Kidney tubule cell (primary cell): Measurements from ENCODE around the gene MYO1B.

ENCODE experiments used
- DNase-seq: peaks from one replicate; pipeline ENCODE4 v3.0.0-alpha.2; 2018; ENCODE audit warnings: low spot score

MYO1B gene

GRCh38 chr2:191322828-191323506 is 77.8 kb downstream of the MYO1B start:
- DNase-seq, result no peak

- DNase-seq, result no peak
Observed at GRCh38 chr2:191325651-191326365, 80.6 kb downstream of the MYO1B start.

GRCh38 chr2:191327484-191327883 is 82.3 kb downstream of the MYO1B start:
- DNase-seq, result no peak

- no peak for DNase-seq
Observed at GRCh38 chr2:191328150-191328809, 83.1 kb downstream of the MYO1B start.

DNA sequence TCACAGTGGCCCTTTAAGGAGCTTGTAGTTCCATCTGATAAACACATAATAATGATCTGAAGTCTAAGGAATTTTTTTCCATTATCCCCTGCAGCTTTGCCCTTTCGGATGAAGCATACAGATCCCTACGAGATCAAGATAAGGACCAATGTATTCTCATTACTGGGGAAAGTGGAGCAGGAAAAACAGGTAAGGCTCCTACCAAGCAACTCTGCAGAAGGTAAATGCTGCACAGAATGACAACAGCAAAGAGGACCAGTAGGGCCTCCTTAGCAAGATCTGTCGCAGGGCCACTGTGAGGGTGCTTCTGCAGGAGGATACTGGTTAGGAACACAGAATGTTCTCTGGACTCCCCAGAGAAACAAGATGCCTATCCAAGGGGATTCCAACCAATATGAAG is 84.6 kb downstream of the MYO1B start:
- no peak for DNase-seq

- DNase-seq, result no peak
Observed at GRCh38 chr2:191333911-191334357, 88.7 kb downstream of the MYO1B start.

DNA sequence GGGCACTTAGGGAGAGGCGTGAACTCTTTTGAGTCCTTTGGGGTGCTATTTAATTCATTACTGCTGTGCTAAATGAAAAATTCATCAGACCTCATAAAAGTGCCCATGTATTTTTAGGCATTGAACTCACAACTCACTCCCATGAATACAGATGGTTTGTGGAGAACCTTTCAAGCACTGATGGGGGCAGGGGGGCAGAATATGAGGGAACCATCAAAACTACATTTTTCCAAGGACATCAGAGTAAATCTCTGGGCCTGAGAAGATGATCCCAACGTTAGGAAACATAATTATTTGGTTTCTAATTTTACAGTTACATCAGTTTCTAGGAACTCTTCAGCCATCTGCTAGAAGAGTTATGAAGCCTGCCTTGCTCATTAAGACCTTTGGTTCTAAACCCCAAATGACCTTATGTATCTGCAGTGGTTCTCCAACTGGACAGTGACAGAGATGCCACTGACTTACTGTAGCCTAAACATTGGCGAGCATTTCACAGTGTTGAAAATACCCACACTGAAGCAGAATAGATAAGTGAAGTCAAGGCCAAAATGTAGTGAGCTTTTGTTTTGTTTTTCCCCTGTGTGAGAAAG is 90.8 kb downstream of the MYO1B start:
- DNase-seq, result no peak

DNA sequence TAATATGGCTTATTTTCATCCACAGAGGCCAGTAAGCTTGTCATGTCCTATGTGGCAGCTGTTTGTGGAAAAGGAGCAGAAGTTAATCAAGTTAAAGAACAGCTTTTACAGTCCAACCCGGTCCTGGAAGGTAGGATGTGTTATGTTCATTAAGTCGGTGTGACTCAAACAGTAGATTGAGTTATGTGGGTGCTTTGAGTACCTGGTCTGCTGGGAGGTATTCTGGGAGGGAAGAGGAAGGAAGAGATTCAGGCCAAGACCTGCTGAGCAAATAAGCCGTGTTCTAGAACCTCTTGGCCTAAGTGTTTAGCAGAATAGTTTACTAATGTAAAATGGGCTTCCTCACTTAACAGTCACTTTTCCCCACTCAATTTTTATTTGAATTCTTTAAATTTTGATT is 96.2 kb downstream of the MYO1B start:
- DNase-seq, result peak; percentile 26

DNA sequence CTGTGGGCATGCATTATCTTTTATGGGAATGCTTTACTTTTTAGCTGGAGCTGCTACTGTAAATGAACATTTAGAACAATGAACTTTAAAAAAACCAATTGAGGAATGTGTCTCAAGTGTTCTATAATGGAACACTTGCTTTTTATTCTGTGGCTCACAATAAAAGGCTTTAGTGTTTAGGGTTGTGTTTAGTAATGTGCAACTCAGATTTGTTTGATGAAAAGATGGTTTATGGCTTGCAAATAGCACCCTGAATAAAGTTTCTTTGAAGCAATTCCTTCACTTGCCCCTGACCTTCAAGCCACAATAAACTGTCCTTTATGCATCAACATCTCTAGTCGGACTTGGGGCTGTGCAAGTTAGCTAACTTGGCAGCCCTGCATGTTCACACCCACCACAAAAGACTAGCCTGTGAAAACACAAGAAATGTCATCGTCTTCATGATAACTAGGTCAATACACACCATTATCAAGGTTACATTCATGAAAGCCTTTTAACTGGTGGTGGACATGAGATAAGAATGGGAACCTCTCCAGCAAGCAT is 98.7 kb downstream of the MYO1B start:
- DNase-seq, result no peak

DNA sequence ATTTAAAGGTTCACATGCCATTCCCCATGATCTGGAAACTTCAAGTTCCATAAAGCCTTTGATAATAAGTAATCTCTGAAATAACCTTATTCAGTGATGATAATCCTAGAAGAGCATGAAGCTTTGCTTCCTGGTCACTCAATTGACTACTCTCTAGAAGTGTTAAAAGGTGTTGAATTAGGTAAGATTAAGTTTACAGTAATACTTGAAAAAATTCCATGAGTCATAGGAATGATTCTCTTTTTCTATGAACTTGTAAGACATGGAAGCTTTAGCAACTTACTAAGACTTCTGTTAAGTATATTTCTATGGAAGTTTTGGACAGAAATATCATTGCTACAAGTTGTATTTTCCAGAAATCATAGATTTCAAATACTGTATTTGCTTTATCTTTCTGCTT is 100.6 kb downstream of the MYO1B start:
- peak; percentile 65 for DNase-seq

DNA sequence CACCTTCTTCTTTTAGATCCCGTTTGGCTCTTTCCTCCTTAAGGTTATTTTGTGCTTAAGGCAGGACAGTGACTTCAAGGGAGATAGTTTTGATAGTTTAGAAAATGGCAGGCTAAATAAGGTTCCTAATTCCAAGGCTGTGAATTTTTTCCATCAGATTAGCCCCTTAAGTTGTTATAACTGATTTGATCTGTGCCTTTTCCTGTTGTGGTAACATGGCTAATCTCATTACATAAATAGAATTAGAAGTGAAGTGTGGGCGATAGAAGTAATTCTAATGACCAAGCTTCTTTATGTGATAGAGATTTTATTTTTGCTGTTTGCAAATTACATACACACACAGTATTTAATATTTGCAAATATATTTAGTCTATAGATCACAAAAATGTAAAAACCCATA is 102.0 kb downstream of the MYO1B start:
- DNase-seq, result no peak

DNA sequence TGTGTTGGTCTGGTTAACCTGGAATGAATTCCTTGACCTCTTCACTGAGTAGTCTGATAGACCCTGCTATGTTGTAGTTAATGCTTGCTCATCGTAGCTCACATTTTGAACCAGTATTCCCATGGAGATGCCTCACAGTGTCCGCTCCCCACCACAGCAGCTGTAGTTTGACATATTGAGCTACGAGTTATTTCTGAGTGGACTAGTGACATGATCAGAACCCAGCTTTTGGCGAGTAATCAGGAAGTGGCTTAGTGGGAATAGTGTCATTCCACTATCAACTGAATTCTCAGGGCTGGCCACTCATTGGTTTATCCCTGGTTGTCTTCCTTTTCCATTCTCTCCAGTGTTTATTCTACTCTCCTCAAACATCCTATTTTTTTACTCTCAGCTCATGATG is 102.7 kb downstream of the MYO1B start:
- DNase-seq, result peak; percentile 53

- no peak for DNase-seq
Observed at GRCh38 chr2:191349990-191350389, 104.8 kb downstream of the MYO1B start.

DNA sequence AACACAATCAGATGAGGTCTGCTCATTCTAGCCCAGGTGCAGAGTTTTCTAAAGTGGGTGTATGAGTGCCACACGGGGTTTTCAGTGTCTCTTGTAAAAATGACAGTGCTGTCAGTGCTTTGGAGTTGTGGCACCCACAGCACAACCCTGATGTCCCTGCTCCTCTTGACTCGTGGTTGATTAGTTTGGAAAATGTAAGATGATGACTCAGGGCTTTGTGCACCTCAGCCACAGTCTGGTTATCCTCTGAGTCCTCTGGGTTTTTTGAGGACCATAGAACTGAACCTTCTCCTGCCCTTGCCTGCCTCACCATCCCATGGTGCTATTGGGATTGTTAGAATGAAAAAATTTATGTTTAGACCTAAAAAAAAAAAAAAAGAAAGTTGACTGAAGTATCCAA is 105.6 kb downstream of the MYO1B start:
- DNase-seq, result peak; percentile 49

GRCh38 chr2:191351298-191351697 is 106.1 kb downstream of the MYO1B start:
- no peak for DNase-seq

DNA sequence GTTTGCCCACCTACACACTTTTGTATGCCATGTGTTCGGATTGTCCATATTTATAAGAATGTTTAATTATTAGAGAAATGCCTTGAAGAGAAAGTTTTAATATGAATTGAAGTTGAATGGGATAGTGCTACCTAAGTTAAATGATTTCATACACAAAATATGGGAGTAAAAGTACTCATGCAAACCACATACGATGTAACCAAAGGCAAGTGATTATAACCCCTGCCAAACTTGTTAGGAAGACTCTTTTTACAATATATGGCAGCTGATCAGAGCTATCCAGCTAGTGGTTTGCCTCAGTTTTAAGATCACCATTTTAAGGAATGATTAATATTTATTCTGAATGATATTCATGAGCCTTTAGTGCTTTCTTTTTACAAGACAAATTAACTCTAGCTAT is 106.7 kb downstream of the MYO1B start:
- no peak for DNase-seq

DNA sequence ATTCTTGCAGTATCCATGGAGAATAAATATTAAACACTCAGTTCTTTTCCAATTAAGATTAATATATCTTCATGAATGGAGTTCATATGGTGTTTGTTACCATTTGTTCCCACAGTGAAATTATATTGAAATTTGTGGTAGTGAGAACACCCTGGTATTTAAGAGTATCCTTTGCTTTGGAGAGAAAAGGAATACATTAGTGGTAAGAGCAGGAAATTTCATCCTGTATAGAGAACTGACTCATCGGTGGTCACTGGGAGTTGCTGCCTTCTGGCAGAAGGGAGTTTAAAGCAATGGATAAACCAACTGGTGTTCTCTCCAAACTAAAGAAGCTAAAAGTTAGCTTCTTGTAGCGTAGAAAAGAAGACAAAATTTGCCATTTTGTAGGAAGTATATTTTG is 107.3 kb downstream of the MYO1B start:
- peak; percentile 70 for DNase-seq

DNA sequence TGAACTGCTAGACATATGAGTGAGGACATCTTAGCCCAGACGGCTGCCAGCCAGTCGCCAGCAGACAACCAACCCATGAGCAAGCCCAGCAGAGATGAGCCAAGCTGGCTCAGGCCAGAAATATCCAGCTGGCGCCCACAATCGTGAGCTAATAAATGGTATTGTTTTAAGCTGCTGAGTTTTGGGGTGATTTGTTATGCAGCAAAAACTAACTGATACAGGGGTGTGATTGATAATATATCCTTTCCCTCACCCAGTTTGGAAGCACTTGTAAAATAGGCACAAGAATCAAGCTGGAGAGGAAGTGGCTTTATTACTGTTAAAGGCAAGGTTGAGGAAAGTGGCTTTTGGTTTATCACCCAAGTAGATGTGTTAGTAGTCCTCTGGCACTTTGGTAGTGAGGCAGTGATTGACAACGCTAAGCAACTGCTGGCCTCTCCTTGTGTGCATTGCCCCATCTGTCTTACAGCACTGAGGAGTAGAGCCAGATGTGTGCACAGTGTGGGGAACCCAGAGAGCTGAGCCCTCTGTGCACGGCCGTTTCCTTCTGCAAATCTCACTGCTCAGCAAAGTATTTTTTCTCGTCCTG is 110.1 kb downstream of the MYO1B start:
- DNase-seq, result no peak

- DNase-seq, result no peak
Observed at GRCh38 chr2:191357678-191358077, 112.5 kb downstream of the MYO1B start.

GRCh38 chr2:191358325-191359025 is 113.3 kb downstream of the MYO1B start:
- DNase-seq, result no peak

GRCh38 chr2:191359133-191359532 is 113.9 kb downstream of the MYO1B start:
- DNase-seq, result no peak

DNA sequence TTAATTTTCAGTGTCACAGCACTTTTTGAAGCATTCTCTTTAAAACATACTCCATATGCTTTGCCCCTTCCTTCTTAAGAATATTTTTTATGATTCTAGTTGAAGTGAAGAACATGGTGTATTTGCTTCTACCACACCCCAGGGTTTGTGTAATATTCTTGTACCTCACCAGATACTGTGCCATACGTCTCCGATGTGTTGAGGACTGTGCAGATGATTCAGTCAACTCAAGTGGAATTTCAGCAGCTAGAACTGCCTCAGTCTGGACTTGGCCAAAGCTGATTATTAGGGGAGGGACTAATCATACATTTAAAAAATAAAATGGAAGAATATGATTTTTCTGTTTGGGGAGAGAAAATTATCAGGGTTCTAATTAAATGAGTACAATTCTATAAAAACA is 115.7 kb downstream of the MYO1B start:
- DNase-seq, result no peak
